ENCODE results near the gene FBN1. TPM values are rescaled to one million over a fixed set of nuclear protein-coding genes. Genes with fewer than 3 reads are reported as not detected.

The FBN1 gene
- total RNA-seq, 1 experiment from 2014 or later = 1.1 TPM

- no peak for DNase-seq
- Mint-ChIP-seq H3K27ac (ENCODE audit: unreplicated experiment) (no peak overlapping the region), H3K4me3 (ENCODE audit: low read depth, unreplicated experiment) (no peak overlapping the region), H3K4me1 (ENCODE audit: low read depth, unreplicated experiment) (no peaks in the 10 kb centered on the region), H3K9me3 (ENCODE audit: low read depth, unreplicated experiment) (no peaks in the 10 kb centered on the region), H3K27me3 (ENCODE audit: unreplicated experiment) (no peaks in the 10 kb centered on the region), H3K36me3 (ENCODE audit: insufficient read depth, unreplicated experiment) (no peaks in the 10 kb centered on the region)
- TF ChIP-seq, protein P1, sequence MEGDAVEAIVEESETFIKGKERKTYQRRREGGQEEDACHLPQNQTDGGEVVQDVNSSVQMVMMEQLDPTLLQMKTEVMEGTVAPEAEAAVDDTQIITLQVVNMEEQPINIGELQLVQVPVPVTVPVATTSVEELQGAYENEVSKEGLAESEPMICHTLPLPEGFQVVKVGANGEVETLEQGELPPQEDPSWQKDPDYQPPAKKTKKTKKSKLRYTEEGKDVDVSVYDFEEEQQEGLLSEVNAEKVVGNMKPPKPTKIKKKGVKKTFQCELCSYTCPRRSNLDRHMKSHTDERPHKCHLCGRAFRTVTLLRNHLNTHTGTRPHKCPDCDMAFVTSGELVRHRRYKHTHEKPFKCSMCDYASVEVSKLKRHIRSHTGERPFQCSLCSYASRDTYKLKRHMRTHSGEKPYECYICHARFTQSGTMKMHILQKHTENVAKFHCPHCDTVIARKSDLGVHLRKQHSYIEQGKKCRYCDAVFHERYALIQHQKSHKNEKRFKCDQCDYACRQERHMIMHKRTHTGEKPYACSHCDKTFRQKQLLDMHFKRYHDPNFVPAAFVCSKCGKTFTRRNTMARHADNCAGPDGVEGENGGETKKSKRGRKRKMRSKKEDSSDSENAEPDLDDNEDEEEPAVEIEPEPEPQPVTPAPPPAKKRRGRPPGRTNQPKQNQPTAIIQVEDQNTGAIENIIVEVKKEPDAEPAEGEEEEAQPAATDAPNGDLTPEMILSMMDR (IDR thresholded peaks at IDR 0.05; ENCODE audit: unreplicated experiment) = no peak
- CTCF ChIA-PET = no interaction called here
- intact Hi-C loops (cut with micrococcal nuclease; ENCODE audit: unreplicated experiment) = no loop called here
- BruUV-seq (replicated peaks) = no TSS peak
Measured at GRCh38 chr15:48473667-48474066, 171.8 kb downstream of the FBN1 start.

GRCh38 chr15:48472756-48473155, 172.8 kb downstream of the FBN1 start:
- intact Hi-C loops (cut with micrococcal nuclease; ENCODE audit: unreplicated experiment) = no loop called here
- BruUV-seq (replicated peaks) = no TSS peak
- Mint-ChIP-seq H3K4me3 (ENCODE audit: low read depth, unreplicated experiment) (no peak overlapping the region), H3K4me1 (ENCODE audit: low read depth, unreplicated experiment) (no peaks in the 10 kb centered on the region), H3K27ac (ENCODE audit: unreplicated experiment) (no peak overlapping the region), H3K9me3 (ENCODE audit: low read depth, unreplicated experiment) (no peaks in the 10 kb centered on the region), H3K27me3 (ENCODE audit: unreplicated experiment) (no peaks in the 10 kb centered on the region), H3K36me3 (ENCODE audit: insufficient read depth, unreplicated experiment) (no peaks in the 10 kb centered on the region)
- no peak for DNase-seq
- TF ChIP-seq, protein P1 (IDR thresholded peaks at IDR 0.05; ENCODE audit: unreplicated experiment) = no peak
- CTCF ChIA-PET = no interaction called here

DNA sequence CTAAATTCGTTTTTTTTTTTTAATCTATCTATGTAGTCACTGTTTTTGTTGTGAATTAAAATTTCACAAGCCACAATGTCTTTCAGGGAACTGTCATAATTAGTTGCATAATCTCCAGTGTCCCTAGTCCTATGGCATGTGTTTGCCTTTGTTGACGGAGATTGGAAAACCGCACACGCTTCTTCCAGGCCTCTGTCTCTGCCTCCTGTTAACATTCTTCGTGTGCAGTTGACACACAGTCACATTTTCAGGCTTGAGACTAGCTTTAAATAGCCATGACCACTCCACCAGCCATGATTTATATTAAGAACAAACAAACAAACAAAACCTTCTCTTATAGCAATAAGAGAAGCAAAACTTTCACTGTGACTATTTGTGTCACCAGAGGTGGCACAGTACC, 174.4 kb downstream of the FBN1 start:
- H3K27ac Mint-ChIP-seq (ENCODE audit: unreplicated experiment) = no peak overlapping the region
- BruUV-seq (replicated peaks) = no TSS peak
- intact Hi-C loops (cut with micrococcal nuclease; ENCODE audit: unreplicated experiment) = no loop called here
- DNase-seq = no peak
- no peaks in the 10 kb centered on the region for H3K4me1 Mint-ChIP-seq (ENCODE audit: low read depth, unreplicated experiment)
- CTCF ChIA-PET = no interaction called here
- no peaks in the 10 kb centered on the region for H3K36me3 Mint-ChIP-seq (ENCODE audit: insufficient read depth, unreplicated experiment)
- H3K4me3 Mint-ChIP-seq (ENCODE audit: low read depth, unreplicated experiment) = no peak overlapping the region
- H3K27me3 Mint-ChIP-seq (ENCODE audit: unreplicated experiment) = no peaks in the 10 kb centered on the region
- TF ChIP-seq, protein P1 (IDR thresholded peaks at IDR 0.05; ENCODE audit: unreplicated experiment) = no peak
- no peaks in the 10 kb centered on the region for H3K9me3 Mint-ChIP-seq (ENCODE audit: low read depth, unreplicated experiment)

DNA sequence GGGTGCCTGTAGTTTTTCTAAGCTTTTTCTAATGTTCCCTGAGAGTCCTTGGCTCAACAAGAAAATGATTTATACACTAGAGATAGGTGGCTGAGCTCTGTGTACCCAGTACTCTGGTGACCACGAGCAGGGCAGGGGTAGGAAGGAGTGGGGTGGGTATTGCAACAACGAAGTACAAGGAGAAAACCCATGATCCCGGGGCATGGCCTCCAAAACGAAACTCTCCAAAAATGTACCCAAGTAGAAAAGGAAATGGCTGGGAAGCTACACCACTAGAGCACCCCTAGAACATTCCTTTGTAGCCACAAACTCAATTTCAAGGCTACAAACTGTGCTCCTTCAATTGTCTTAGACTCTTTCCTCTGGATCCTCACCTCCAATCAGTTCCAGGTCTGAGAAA, 175.4 kb downstream of the FBN1 start:
- BruUV-seq (replicated peaks) = no TSS peak

More for the DNA sequence above, 175.4 kb downstream of the FBN1 start:
- Mint-ChIP-seq H3K27me3 (ENCODE audit: unreplicated experiment) (no peaks in the 10 kb centered on the region), H3K9me3 (ENCODE audit: low read depth, unreplicated experiment) (no peaks in the 10 kb centered on the region), H3K4me3 (ENCODE audit: low read depth, unreplicated experiment) (no peak overlapping the region), H3K27ac (ENCODE audit: unreplicated experiment) (no peak overlapping the region), H3K4me1 (ENCODE audit: low read depth, unreplicated experiment) (no peaks in the 10 kb centered on the region), H3K36me3 (ENCODE audit: insufficient read depth, unreplicated experiment) (no peaks in the 10 kb centered on the region)
- CTCF ChIA-PET = no interaction called here
- TF ChIP-seq, protein P1 (IDR thresholded peaks at IDR 0.05; ENCODE audit: unreplicated experiment) = no peak
- DNase-seq = no peak
- intact Hi-C loops (cut with micrococcal nuclease; ENCODE audit: unreplicated experiment) = no loop called here
